ENCODE data around the gene MRPS6. TPM values are rescaled to one million over a fixed set of nuclear protein-coding genes. Genes with fewer than 3 reads are reported as not detected.
A peak's percentile ranks its signal among the peaks of the same experiment; 100 is the strongest.

MRPS6 gene
- total and polyA plus RNA-seq, 2 donors from 2014 or later: 52.3 to 270 TPM

DNA sequence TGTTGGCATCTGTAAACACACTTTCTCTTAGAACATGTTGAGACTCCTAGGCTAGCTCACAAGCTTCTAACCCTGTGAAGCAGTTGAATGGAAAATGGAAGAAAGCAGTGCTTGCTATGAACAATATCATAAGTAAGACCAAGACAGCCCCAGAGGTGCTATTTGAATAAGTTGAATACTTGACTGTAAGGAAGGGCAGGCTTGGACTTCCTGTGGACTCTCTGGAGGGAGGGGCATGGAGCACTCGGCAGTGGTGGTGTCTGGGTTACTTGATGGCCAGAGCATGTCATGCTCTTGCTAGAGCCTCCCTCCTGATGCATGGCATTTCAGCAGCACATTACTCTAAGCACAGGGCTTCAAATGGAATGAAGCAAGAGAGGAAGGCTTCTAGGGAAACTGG is 60.0 kb downstream of the MRPS6 start:
- Histone ChIP-seq H3K27me3 (ENCODE audit: control insufficient read depth, insufficient read depth, low read length) (no peaks in the 10 kb centered on the region), H3K4me1 (ENCODE audit: control insufficient read depth in 2 of 3, insufficient read depth in 2 of 3, low read depth in 1 of 3, low read length in 3 of 3) (peaks cover 3 to 39% (median 39%) of the 10 kb centered on the region in 3 donors), H3K36me3 (ENCODE audit: control insufficient read depth in 2 of 3, insufficient read depth in 3 of 3, low read length in 3 of 3) (peaks cover 0 to 6% (median 4%) of the 10 kb centered on the region in 3 donors), H3K9me3 (ENCODE audit: control insufficient read depth in 2 of 3, insufficient read depth in 1 of 3, low read length in 3 of 3) (no peaks in the 10 kb centered on the region), H3K9ac (ENCODE audit: low read length in 3 of 3) (no peak overlapping the region), H3K4me3 (ENCODE audit: low read length in 3 of 3) (no peak overlapping the region), H3K27ac (ENCODE audit: low read depth in 2 of 2, low read length in 2 of 2) (peak overlapping the region in 1 of 2 donors; percentile 15)
- TF ChIP-seq CTCF (IDR thresholded peaks at IDR 0.05; ENCODE audit: borderline replicate concordance, extremely low read depth, insufficient read depth): no peak
- intact Hi-C loops (cut with DNase I): no loop called here
- FAIRE-seq (no peak), DNase-seq (no peak)

GRCh38 chr21:34133802-34134201 is 60.4 kb downstream of the MRPS6 start:
- no peak for DNase-seq
- Histone ChIP-seq H3K27me3 (ENCODE audit: control insufficient read depth, insufficient read depth, low read length) (no peaks in the 10 kb centered on the region), H3K9ac (ENCODE audit: low read length in 3 of 3) (no peak overlapping the region), H3K27ac (ENCODE audit: low read depth in 2 of 2, low read length in 2 of 2) (no peak overlapping the region), H3K4me3 (ENCODE audit: low read length in 3 of 3) (no peak overlapping the region), H3K36me3 (ENCODE audit: control insufficient read depth in 2 of 3, insufficient read depth in 3 of 3, low read length in 3 of 3) (peaks cover 0 to 6% (median 4%) of the 10 kb centered on the region in 3 donors), H3K4me1 (ENCODE audit: control insufficient read depth in 2 of 3, insufficient read depth in 2 of 3, low read depth in 1 of 3, low read length in 3 of 3) (peaks cover 3 to 39% (median 39%) of the 10 kb centered on the region in 3 donors), H3K9me3 (ENCODE audit: control insufficient read depth in 2 of 3, insufficient read depth in 1 of 3, low read length in 3 of 3) (no peaks in the 10 kb centered on the region)
- FAIRE-seq: no peak
- no peak for TF ChIP-seq CTCF (IDR thresholded peaks at IDR 0.05; ENCODE audit: borderline replicate concordance, extremely low read depth, insufficient read depth)
- intact Hi-C loops (cut with DNase I): no loop called here

GRCh38 chr21:34135330-34135729 is 62.0 kb downstream of the MRPS6 start:
- intact Hi-C loops (cut with DNase I): no loop called here
- DNase-seq: no peak
- FAIRE-seq: no peak

More at GRCh38 chr21:34135330-34135729, 62.0 kb downstream of the MRPS6 start:
- Histone ChIP-seq H3K36me3 (ENCODE audit: control insufficient read depth in 2 of 3, insufficient read depth in 3 of 3, low read length in 3 of 3) (peaks cover 0 to 6% (median 4%) of the 10 kb centered on the region in 3 donors), H3K9ac (ENCODE audit: low read length in 3 of 3) (no peak overlapping the region), H3K4me1 (ENCODE audit: control insufficient read depth in 2 of 3, insufficient read depth in 2 of 3, low read depth in 1 of 3, low read length in 3 of 3) (peaks cover 0 to 31% (median 30%) of the 10 kb centered on the region in 3 donors), H3K9me3 (ENCODE audit: control insufficient read depth in 2 of 3, insufficient read depth in 1 of 3, low read length in 3 of 3) (no peaks in the 10 kb centered on the region), H3K27ac (ENCODE audit: low read depth in 2 of 2, low read length in 2 of 2) (no peak overlapping the region), H3K4me3 (ENCODE audit: low read length in 3 of 3) (no peak overlapping the region), H3K27me3 (ENCODE audit: control insufficient read depth, insufficient read depth, low read length) (no peaks in the 10 kb centered on the region)
- TF ChIP-seq CTCF (IDR thresholded peaks at IDR 0.05; ENCODE audit: borderline replicate concordance, extremely low read depth, insufficient read depth): no peak
